ENCODE measurements around the gene IL1R1.
A peak's percentile ranks its signal among the peaks of the same experiment; 100 is the strongest.

Gene IL1R1

GRCh38 chr2:102141970-102142828, at the start of gene IL1R1:
Gene IL1R1 (plus strand): TSS chr2:102142746. CDS start chr2:102157725, 14,979 bp downstream.
- peak; percentile 36 for DNase-seq (ENCODE audit: extremely low spot score)
- TF ChIP-seq CTCF (IDR thresholded peaks at IDR 0.05; ENCODE audit: control extremely low read depth, extremely low read depth, low read depth, missing control alignments) = no peak
- ChIA-PET CTCF (interaction anchor here (1.2 to 2.9 kb wide), 4 partner anchors 15 to 136 kb away, joined by 3 to 10 read pairs (median 4); no protein-coding TSS in a partner anchor), POLR2A (no interaction called here)

- TF ChIP-seq CTCF (IDR thresholded peaks at IDR 0.05; ENCODE audit: control extremely low read depth, extremely low read depth, low read depth, missing control alignments) = no peak
- POLR2A ChIA-PET = no interaction called here
- CTCF ChIA-PET = interaction anchor here (2.1 kb wide), 1 partner anchor 8 kb away, joined by 5 read pairs; no protein-coding TSS in a partner anchor
- DNase-seq (ENCODE audit: extremely low spot score) = no peak
Observed at GRCh38 chr2:102093662-102094061, 48.9 kb upstream of the IL1R1 start.

- CTCF ChIA-PET = interaction anchor here (2.1 kb wide), 1 partner anchor 9 kb away, joined by 5 read pairs; no protein-coding TSS in a partner anchor
- DNase-seq (ENCODE audit: extremely low spot score) = no peak
- POLR2A ChIA-PET = no interaction called here
- TF ChIP-seq CTCF (IDR thresholded peaks at IDR 0.05; ENCODE audit: control extremely low read depth, extremely low read depth, low read depth, missing control alignments) = no peak
Observed at GRCh38 chr2:102094917-102095316, 47.6 kb upstream of the IL1R1 start.

- TF ChIP-seq CTCF (IDR thresholded peaks at IDR 0.05; ENCODE audit: control extremely low read depth, extremely low read depth, low read depth, missing control alignments) = no peak
- no peak for DNase-seq (ENCODE audit: extremely low spot score)
- ChIA-PET POLR2A (no interaction called here), CTCF (interaction anchor here (1.6 kb wide), 1 partner anchor 76 kb away, joined by 4 read pairs; no protein-coding TSS in a partner anchor)
Observed at GRCh38 chr2:102096103-102096502, 46.4 kb upstream of the IL1R1 start.

- no peak for DNase-seq (ENCODE audit: extremely low spot score)
- POLR2A ChIA-PET = no interaction called here
- CTCF ChIA-PET = no interaction called here
- no peak for TF ChIP-seq CTCF (IDR thresholded peaks at IDR 0.05; ENCODE audit: control extremely low read depth, extremely low read depth, low read depth, missing control alignments)
Observed at GRCh38 chr2:102098756-102099155, 43.8 kb upstream of the IL1R1 start.

- DNase-seq (ENCODE audit: extremely low spot score) = no peak
- no peak for TF ChIP-seq CTCF (IDR thresholded peaks at IDR 0.05; ENCODE audit: control extremely low read depth, extremely low read depth, low read depth, missing control alignments)
- POLR2A ChIA-PET = no interaction called here
- CTCF ChIA-PET = no interaction called here
Observed at GRCh38 chr2:102099536-102100298, 42.8 kb upstream of the IL1R1 start.
